Measurements from ENCODE around the gene NKX2-2.

NKX2-2 gene

DNA sequence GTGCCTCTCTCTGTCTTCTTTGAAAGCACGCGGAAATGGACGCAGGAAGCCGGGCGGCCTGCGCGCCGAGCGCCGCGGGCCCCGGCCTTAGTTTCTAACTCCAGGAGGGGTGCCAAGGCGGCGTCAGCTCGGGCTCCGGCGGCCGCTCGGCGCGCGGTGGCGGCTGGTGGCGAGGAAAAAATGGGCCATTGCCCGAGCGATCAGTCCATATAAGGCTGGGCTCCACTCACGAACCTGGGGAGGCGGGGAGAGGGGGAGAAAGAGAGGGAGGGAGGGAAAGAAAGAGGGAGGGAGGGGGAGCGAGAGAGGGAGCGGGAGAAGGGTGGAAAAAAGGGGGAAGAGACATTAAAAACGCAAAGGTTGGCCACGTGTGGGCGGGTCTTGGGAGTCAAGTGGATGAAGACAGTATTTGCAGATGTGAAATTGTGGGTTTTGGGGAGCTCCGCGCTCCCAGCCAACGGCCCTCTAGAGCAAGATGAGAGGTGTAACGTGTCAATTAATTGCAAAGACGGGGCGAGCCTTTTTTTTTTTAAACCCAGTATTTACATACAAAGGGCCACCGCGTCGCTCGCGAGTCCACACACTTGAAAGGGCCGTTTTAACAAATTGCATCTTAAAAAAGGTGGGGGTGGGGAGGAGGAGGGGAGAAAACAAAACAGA, at the start of gene NKX2-2:
NKX2-2 (minus strand) TSS at position 184 of the 660 bp plus-strand sequence. CDS start 395 bp downstream, outside the sequence.
- no peak for DNase-seq

DNA sequence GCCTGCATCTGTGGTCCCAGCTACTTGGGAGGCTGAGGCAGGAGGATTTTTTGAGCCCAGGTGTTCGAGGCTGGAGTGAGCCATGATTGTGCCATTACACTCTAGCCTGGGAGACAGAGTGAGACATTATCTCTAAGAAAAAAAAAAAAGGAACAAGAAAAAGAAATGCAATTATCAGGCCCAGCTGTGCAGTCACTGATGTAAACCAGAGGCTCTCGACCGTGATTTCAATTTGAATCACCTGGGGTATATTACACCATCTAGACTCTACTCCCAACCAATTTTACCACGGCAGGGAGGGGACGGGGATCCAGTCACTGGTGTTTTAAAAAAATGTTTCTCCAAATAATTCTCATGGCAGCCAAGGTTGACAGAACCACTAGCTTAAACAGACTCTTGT, 48.8 kb upstream of the NKX2-2 start:
- DNase-seq = no peak

DNA sequence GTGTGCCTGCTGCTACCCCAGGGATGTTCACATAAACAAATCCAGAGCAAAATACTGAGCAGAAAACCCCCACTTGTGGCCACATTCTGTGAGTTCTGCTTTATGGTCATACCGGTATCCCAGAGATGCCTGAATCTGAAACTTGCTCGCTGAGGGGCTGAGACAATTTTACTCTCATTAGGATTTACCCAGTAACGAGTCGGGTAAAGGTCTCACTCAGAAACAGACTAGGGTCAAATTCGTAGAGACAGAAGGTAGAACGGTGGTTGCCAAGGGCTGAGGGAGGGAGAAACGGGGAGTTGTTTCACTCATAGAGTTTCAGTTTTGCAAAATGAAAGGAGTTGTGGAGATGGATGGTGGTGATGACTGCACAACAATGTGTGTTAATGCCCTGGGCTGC, 45.4 kb upstream of the NKX2-2 start:
- no peak for DNase-seq

DNA sequence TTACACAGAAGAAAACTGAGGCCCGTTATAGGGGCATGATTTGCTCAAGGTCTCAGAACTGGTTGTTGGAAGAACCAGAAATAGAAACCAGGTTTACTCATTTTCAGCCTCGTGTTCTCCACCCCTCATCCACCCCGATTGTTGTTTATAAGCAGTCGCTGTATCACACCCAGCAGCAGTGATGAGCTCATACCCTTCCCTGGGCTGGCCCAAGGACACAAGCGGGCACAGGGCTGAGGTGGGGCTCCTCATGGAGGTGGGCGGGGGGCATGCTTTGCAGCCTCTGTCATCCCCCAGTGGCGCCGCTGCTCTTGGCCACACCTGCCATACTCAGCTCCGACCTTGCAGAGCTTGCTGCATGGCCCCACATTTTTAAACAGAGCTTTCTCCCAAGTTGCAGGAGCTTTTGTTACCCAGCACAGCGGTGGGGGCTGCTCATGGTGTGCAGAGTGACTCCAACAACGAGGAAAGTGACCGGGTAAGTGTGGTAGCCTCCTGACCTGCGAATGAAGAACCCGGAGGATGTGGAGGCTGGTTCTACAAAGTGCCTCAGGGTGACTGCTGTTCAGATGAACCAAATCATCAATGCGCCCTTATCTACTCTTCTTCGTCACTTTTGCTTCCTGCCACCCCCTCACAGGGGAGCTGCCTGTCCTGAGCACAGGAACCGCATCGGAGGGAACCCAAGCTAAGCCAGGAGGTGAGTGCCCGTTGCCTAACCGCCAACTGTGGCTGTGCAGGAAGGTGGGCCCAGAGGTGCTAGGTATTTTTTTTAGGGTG, 43.6 kb upstream of the NKX2-2 start:
- no peak for DNase-seq

GRCh38 chr20:21556398-21556797, 42.5 kb upstream of the NKX2-2 start:
- DNase-seq = no peak

DNA sequence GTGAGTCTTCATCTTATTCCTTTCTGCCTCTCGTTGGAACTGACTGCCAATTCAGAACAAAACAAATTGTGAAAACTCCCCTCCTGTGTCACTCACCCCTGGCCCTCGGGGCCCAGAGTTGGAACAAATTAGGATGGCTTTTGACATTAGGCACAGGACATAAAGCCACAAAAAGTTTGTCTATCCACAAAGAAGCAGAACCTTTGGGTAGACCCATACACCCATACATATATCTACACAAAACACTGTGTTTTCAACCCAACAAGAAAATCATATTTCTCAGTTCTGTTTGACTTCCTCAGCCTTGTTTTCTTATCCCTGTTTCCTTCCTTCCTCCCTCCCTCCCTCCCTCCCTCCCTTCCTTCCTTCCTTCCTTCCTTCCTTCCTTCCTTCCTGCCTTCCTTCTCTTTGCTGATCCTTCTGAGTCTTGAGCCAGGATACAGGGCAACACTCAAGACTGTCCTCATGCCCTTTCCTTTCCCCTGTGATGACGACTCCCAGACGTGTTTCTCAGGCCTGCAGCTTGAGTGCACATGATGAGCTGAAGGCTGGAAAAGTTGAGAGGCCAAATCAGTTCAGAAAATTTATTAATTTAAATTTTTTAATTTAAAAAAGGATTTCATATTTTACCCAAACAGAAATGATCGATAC, 41.7 kb upstream of the NKX2-2 start:
- no peak for DNase-seq

- no peak for DNase-seq
Observed at GRCh38 chr20:21554985-21555384, 41.1 kb upstream of the NKX2-2 start.

- no peak for DNase-seq
Observed at GRCh38 chr20:21554376-21554890, 40.6 kb upstream of the NKX2-2 start.

DNA sequence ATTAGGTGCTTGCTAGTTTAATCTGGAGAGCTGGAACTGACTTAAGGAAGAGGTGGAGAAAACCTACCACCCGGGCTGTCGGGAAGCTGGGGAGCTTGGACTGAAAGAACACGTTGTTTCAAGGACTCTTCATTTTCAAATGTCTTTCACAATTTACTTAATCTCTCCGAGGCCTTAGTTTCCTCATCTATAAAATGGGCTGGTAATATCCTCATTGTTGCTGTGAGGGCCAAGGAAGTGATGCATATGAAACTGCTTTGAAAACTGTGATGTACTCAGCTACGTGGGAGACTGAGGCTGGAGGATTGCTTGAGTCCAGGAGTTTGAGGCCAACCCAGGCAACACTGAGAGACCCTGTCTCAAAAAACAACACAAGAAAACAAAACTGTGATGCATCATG, 36.7 kb upstream of the NKX2-2 start:
- DNase-seq = no peak

DNA sequence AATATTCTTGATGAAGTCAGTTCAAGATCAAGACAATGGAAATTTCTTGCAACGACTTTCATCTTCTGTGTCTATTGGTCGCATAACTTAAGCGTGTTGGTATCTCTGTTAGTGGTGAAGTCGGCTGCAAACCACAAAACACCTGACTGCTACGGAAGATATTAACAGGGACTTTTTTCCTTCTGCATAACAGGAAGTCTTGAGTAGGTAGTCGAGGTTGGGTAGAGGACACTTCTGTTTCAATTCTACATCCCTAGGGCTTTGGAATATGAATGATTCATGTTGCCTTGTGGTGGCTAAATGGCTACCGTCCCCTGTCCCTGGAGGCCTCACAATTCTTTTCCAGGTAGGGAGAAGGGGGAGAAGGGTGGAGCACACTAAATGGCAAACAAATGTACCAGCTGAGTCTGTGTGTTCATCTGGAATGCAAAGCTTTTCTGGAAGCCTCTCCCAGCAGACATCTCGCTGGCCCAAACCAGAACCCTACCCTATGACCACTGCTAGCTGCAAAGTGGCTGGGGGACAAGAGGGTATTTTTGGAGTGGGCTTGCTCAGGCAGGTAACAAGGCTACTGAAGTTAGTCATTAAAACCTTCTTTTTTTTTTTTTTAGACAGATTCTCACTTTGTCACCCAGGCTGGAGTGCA, 34.6 kb upstream of the NKX2-2 start:
- DNase-seq = no peak

DNA sequence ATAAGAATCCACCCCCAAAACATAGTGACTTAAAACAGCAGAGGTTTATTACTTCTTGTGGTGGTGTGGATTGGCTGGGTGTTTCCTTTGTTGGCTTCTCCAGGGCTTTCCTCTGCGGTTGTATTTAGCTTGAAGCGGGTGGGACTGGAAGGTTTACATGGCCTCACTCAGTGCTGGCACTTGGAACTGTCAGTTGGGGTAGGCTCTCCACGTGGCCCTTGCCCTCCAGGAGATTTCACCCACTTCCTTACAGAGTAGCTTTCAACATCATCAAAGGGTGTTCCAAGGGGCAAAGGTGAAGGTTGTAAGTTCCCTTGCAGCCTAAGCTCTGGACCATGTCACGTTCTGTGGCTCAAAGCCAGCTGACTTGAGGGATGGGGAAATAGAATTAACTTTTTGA, 32.5 kb upstream of the NKX2-2 start:
- DNase-seq = peak; percentile 11

DNA sequence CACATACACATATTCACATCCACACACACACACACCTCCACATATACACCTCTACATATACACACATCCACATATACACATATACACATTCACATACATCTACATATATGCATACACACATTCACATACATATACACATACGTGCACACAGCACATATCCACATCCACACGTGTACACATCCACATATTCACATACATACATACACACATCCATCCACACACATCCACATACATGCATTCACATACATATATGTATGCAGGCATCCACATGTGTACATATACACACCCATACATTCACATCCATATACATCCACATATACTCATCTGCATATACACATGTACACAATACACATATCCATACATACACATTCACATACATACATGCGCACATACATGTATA, 25.6 kb upstream of the NKX2-2 start:
- DNase-seq = no peak

GRCh38 chr20:21534886-21535285, 21.0 kb upstream of the NKX2-2 start:
- no peak for DNase-seq

DNA sequence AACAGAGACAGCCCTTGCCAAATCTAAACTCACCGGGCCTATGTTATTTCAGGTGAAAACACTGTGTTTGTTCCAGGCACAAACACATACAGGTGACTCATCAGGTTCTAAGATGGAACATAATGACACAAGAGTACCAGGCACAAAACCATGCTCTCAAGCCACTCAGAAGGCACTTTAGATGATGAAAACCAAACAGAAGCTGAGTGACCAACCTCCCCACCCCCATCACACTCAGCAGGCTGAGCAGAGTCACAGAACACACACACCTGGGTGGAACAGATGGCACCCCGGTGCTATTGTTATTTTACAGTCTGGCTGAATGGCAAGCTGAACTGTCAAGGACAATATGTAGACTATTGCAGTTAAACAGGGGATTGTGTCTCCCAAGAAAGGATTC, 20.6 kb upstream of the NKX2-2 start:
- DNase-seq = no peak

- DNase-seq = no peak
Observed at GRCh38 chr20:21529863-21530262, 16.0 kb upstream of the NKX2-2 start.

DNA sequence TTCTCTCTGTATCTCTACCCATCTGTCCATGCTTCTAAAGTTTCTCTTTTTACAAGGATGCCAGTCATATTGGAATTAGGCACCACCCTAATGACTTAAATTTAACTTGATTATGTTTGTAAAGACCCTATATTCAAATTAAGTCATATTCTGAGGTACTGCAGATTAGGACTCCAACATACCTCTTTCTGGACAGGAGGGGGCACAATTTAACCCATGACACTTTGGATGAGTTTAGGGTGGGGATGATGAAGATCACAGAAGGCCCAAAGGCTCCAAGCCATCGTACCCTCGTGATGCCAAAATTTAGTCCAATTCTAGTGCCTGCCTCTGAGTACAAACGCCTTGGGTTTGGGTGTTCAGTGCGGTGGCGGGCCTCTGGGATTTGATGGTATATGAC, 15.0 kb upstream of the NKX2-2 start:
- no peak for DNase-seq

GRCh38 chr20:21527908-21528307, 14.0 kb upstream of the NKX2-2 start:
- no peak for DNase-seq

DNA sequence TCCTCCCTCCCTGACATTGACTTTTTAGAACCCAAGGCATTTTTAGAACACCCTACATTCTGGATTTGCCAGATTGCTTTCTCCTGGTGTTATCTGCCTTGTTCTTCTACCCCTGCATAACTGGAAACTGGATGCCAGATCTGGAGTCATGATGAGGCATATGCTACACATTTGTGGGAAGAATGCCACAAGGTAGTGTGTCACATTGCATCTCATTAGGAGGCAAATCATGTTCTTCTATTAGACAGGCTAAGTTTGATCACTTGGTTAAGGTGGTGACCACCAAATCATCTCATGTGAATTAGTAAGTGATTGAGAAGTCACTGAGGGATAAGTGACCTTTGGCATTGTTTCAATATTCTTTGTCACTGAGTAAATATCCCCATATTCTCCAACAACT, 12.9 kb upstream of the NKX2-2 start:
- DNase-seq = no peak

DNA sequence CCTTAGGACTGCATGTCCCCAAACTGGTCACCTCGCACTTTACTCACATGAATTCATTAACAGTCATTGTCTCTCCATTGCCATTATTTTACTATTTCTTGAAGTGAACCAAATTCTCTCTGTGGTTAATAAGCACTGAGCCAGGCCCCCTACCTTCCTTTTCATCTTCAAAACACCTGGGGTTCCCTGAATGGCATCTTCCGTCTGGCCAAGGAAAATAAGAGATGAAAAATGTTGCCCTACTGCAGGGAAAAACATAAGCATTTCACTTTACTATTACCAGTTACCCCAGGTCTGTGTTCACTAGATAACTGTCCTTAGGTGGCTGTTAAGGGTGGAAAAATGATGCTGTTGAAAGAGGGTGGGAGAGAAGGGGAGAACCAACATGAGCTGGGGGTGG, 10.0 kb upstream of the NKX2-2 start:
- DNase-seq = no peak

GRCh38 chr20:21523281-21523868, 9.5 kb upstream of the NKX2-2 start:
- DNase-seq = no peak

DNA sequence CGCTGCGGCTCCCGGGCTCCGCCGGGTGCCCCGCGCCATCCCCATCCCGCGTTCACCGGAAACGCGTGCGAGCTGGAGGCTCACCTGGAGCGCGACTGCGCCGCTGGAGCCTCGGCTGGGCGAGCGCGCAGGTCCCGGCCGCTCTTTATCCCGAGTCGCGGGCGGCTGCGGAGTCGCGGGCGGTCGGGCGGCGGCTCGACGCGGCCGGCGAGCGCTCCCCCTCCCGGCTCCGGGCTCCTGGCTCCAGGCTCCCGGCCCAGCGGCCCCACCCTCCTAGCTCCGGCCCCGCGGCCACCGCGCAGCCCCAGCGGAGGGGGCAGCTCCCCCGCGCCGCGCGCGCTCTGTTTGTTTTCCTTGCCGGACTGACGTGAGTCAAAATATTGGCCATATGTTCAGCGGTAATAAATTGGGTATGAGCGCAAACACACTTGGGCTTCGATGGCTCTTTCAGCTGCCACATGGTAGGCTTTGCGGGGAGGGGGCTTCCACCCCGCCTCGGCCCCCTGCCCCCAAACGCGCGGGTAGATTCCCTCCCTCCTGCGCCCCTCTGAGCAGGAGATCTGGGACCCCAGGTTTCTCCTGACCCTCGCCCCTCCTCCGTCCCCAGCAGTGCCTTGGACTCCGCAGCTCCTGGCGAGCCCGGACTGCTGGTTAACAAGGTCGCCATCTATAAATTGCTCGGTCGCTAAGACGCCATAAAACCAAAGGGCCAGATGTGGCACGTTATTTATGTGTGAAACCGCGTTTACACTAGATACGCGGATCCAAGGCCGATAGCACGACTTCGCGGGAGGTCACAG, 8.8 kb upstream of the NKX2-2 start:
- DNase-seq = no peak

Data from GF-D8 (cell line).